Tongue (tissue), 2 donors: ENCODE data around the gene STXBP1. TPM values are rescaled to one million over a fixed set of nuclear protein-coding genes. Genes with fewer than 3 reads are reported as not detected.

Experiments used
- DNase-seq: peaks from one replicate; pipeline ENCODE4 v3.0.0-alpha.2; 2015
- total RNA-seq: library from RNA; depleted of rRNA; stranded (reverse); fragments of >200 nt; gene quantifications from one replicate; pipeline ENCODE4 v1.2.3, GENCODE V29; 2014

Gene STXBP1
- total RNA-seq, 1 donor from 2014 or later: 12.8 TPM

GRCh38 chr9:127715470-127716337 is 103.6 kb downstream of the STXBP1 start, which contains the start of the genes PTRH1 and TTC16:
TSS of gene PTRH1 (minus strand) at chr9:127715663. CDS start at chr9:127715639, 24 bp downstream.
TSS of gene TTC16 (plus strand) at chr9:127716079. CDS start at chr9:127716146, 67 bp downstream.
- DNase-seq: peak; percentile 99

GRCh38 chr9:127716412-127716811 is 104.3 kb downstream of the STXBP1 start:
- no peak for DNase-seq

- no peak for DNase-seq
Observed at GRCh38 chr9:127717766-127718165, 105.7 kb downstream of the STXBP1 start.

DNA sequence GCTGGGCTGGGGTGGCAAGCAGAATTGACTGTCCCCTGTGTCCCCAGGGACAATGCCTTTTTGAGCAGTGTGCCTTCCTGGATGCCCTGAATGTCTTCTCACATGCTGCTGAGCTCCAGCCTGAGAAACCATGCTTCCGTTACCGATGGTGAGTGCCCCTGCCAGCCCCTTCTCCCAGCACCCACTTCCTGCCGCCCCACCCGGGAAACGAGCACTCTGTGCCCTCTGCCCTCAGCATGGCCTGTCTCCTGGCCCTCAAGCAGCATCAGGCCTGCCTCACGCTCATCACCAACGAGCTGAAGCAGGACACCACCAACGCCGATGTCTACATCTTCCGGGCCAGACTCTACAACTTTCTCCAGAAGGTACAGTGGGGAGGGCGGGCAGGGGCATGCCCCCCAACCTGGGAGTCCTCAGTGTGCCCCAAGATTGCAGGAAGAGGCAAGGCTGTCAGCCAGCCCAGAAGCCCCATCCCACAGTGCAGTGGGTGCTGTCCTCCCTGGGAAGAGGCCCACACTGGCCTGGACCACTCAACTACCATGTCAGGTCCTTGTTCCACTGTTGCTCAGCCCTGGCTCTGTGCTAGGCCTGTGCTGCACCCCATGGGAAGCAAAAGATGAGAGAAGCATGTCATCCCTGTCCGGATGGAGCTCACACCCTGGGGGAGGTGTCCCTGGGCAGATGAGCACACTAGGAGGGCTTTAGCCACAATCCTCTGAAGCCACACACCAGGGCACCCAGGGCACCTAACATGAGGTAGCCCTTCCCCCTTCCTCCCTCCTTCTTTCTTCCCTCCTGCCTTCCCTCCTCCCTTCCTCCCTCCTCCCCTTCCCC is 108.2 kb downstream of the STXBP1 start:
- DNase-seq: no peak

DNA sequence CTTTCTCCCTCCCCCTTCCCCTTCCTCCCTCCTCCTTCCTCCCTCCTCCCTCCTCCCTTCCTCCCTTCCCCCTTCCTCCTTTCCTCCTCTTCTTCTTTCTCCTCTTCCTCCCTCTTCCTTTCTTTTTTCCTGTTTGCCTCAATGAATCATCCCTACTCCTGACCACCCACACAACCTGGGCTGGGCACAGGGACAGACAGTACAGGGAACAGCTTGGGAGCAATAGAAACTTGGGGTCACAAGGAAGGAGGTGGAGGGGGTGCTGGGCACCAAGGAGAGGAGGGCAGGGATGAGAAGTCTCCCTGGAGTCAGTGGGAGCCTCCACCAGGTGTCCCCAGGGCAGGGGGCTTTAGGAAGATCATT is 108.8 kb downstream of the STXBP1 start:
- no peak for DNase-seq

DNA sequence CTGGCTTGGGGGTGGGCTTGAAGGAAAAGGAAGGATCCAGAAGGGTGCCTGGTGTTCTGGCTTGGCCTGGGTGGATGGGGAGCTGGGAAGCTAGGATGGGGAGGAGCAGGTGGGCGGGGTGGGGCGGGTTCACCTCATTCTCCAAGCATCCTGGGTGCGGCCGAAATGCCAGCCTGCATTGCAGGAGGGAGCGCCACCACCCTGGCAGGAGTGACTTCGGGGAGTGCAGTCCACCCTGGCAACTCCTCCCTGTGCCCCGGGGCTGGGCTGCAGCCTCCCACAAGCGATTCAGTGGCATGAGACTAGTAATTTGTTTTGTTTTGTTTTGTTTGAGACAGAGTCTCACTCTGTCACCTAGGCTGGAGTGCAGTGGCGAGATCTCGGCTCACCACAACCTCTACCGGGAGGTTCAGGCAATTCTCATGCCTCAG is 109.3 kb downstream of the STXBP1 start:
- DNase-seq: no peak

GRCh38 chr9:127722055-127722745 is 110.1 kb downstream of the STXBP1 start:
- no peak for DNase-seq

DNA sequence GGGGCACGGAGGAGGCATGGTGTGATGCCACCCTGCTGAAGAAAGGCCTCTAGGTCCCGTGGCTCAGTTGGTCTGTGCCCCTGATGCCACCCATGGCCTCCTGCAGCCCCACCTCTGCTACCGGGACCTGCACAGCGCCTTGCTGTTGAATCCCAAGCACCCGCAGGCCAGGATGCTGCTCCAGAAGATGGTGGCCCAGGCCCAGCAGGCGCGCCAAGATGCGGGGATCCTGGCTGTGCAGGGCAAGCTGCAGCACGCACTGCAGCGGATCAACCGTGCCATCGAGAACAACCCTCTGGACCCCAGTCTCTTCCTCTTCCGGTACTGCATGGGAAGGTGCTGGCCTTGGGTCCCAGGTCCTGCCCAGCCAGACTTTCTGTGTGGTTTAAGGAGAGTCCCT is 110.9 kb downstream of the STXBP1 start:
- no peak for DNase-seq

- DNase-seq: no peak
Observed at GRCh38 chr9:127723444-127723843, 111.4 kb downstream of the STXBP1 start.

GRCh38 chr9:127724012-127724411 is 111.9 kb downstream of the STXBP1 start:
- DNase-seq: no peak

DNA sequence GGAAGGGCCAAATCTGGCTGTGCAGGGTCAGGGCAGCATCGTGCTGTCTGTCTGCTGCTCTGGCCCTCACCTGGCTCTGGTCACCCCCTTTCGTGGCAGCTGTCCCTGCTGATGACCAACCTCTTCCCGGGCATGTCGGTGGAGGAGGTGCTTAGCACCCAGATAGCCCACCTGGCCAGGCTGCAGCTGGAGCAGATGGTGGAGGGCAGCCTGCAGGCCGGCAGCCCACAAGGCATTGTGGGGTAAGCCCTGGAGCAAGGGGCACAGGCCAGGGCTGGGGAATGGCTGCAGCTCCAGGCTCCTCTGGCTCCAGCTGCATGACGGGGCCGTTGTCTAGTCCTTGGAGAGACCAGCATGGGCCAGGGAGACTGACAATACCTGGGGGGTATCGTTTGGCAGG is 114.8 kb downstream of the STXBP1 start:
- no peak for DNase-seq

DNA sequence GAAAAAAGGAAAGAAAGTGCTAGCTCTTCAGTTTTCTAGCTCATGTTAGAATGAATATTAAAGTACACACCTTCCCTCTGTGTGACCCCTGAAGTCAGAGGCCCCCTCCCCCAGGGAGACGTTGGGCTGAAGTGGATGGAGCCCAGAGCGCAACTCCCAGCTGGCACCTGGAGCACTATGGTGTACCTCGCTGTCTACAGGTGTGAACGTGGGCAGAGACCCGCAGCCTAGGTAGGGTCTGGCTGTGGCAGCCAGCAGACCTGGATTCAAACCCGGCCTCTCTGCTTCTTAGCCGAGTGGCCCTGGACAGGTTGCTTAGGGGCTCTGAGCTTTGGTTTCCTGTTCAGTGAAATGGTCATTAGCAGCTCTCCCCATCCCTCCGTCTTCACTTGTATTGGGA is 116.7 kb downstream of the STXBP1 start:
- no peak for DNase-seq

DNA sequence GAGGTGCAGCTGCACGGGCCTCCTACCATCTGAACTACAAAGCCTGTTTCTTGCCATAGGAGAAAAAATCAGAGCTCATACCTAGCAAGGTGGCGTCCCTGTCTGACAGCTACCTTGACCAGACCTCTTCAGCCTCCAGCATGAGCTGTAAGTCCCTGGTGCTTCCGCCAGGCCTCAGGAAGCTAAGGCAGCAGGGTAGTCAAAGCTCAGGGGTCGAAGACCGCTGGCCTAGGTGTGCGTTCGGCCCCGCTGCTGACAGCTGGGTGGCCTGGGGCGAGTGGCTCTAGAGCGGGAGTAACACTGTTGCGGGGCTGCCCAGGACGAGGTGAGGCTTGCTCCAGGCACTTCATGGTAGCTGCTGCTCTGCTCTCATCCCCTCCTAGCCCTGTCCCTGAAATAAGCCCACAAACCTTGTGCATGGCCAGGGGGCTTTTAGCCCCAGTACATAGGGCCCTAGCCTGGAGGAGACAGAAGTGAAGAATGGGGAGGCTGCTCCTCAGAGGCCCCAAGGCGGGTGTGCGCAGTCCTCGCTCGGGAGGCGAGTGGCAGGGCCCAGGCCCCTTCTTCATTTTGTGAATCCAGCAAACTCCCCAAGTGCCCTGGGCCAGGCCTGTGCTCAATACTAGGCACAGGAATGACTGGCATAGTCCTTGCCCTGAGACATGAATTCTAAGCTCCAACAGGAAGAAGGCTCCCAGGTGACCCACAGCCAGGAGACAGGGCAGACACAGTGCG is 117.6 kb downstream of the STXBP1 start:
- no peak for DNase-seq

- DNase-seq: no peak
Observed at GRCh38 chr9:127730262-127730661, 118.2 kb downstream of the STXBP1 start.

DNA sequence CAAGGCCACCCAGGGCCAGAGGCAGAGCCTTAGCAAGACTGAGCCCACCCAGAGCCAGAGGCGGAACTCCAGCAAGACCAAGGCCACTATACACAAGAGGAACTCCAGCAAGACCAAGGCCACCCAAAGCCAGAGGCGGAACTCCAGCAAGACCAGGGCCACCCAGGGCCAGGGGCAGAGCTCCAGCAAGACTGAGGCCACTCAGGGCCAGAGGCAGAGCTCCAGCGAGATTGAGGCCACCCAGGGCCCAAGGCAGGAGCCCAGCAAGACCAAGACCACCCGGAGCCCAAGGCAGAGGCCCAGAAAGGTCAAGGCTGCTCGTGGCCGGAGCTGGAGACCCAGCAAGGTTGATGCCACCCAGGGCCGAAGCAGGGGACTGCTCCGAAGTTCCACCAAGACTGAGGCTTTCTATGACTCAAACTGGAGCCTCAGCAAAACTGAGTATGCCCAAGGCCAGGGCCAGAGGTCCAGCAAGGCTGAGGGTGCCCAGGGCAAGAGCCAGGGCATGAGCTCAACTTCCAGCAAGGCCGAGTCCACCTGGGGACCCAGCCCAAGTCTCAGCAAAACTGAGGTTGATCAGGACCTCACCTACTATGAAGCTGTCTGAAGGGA is 118.8 kb downstream of the STXBP1 start:
- DNase-seq: no peak

- no peak for DNase-seq
Observed at GRCh38 chr9:127731938-127732337, 119.9 kb downstream of the STXBP1 start.

DNA sequence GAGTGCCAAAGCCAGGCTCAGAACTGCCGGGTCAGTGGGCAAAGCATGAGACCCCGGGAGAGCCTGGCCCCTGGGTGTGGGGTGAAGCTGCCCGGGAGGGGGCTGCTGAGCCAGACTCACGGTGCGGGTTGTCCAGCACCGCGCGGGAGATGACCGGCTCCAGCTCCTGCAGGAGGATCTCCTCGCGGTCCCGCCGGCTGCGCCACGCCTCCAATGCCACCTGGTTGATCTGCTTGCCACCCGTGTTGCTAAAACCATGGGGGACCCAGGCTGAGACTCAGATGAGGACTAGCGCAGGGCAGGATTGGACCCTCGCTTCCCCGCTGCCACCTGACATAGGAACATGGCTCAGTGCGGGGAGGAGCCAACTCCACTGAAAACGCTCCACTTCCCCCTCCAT is 120.4 kb downstream of the STXBP1 start:
- no peak for DNase-seq

- DNase-seq: no peak
Observed at GRCh38 chr9:127733614-127734013, 121.5 kb downstream of the STXBP1 start.

DNA sequence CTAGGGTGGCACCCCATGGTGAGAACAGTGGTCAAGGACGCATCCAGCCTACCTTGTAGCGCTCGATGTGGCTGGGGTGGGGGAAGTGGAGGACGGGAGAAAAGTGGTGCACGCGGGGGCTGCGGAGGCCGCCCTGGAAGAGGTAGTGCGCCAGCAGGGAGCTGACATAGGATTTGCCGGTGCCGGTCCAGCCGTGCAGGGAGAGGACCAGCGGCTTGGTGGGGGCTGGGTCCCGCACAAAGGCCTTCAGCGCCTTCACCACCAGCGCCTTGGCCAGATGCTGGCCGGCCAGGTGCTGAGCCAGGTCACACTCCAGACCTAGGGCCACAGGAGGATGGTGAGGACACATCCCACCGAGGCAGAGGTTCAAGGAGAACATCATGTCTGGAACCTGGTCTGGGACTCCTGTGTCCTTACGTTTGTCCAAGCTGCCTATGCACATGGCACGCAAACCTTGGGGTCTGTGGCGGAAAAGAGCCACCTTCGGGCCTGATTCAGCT is 122.2 kb downstream of the STXBP1 start:
- DNase-seq: no peak

- peak; percentile 99 for DNase-seq
Observed at GRCh38 chr9:127734747-127735529, 122.9 kb downstream of the STXBP1 start, which contains the start of gene TOR2A. TSS of gene TOR2A (minus strand) at chr9:127735294. CDS start at chr9:127735270, 24 bp downstream.
